Left lung (tissue), 10 donors: ENCODE data around the gene ETNK2. TPM values are rescaled to one million over a fixed set of nuclear protein-coding genes. Genes with fewer than 3 reads are reported as not detected.

Source experiments
- ATAC-seq: fragments of 200-7000 bp; cut with Tn5 transposase; one replicate; pipeline ENCODE4 v1.9.1; 2020; ENCODE audit warnings: moderate library complexity
- DNase-seq, 4 donors: peaks; one replicate each; pipeline ENCODE4 v3.0.0-alpha.2; 2013 to 2020
- H3K27ac ChIP-seq, 2 donors: fragments of 200-600 bp; sonication (generic) in 1 of 2; one replicate each; pipeline versions ENCODE4 v1.5.0 to v1.8.0; 2020 to 2021
- H3K27me3 ChIP-seq, 2 donors: fragments of 200-600 bp; sonication (generic) in 1 of 2; one replicate each; pipeline versions ENCODE4 v1.5.0 to v1.8.0; 2020 to 2021
- H3K36me3 ChIP-seq, 2 donors: fragments of 200-600 bp; sonication (generic) in 1 of 2; one replicate each; pipeline versions ENCODE4 v1.5.0 to v1.8.0; 2020 to 2021
- H3K4me1 ChIP-seq, 2 donors: fragments of 200-600 bp; one replicate each; pipeline ENCODE4 v1.8.0; 2021
- H3K4me3 ChIP-seq, 2 donors: fragments of 200-600 bp; sonication (generic) in 1 of 2; one replicate each; pipeline versions ENCODE4 v1.5.0 to v1.8.0; 2020 to 2021; ENCODE audit warnings: mild to moderate bottlenecking in 1 of 2
- H3K9me3 ChIP-seq, 2 donors: fragments of 200-600 bp; sonication (generic) in 1 of 2; one replicate each; pipeline versions ENCODE4 v1.5.0 to v1.8.0; 2020 to 2021
- CTCF ChIP-seq, 2 donors: fragments of 200-600 bp; sonication (generic) in 1 of 2; IDR thresholded peaks; one replicate each; pipeline versions ENCODE4 v1.5.0 to v1.8.0; 2021; ENCODE audit warnings: antibody characterized with exemption in 2 of 2
- intact Hi-C, 2 donors: fragments of 100-400 bp; cut with DNase I; formaldehyde crosslinking; loops; one replicate each; pipeline versions ENCODE4 v1.11.2 to v1.14.2; 2022
- polyA plus RNA-seq, 6 donors: library from polyadenylated mRNA; unstranded; fragments of 120-200 nt; gene quantifications; one replicate each; pipeline ENCODE4 v1.2.1, GENCODE V29; 2013; ENCODE audit not compliant: insufficient read length in 6 of 6
- total RNA-seq, 2 donors: library from RNA; stranded (reverse); fragmentation: NEBNext Ultra II Directional; extraction: Animal tissue kit (Norgen Biotek cat#: 25700); gene quantifications; one replicate each; pipeline ENCODE4 v1.2.1, GENCODE V29; 2021
- donor health status: DM: no; HTN: yes; CAD: no.
- donor health status: DM: no; HTN: no; CAD: no.

The ETNK2 gene
- total and polyA plus RNA-seq, 8 donors, result 2.6 to 13.2 (median 10.2) TPM

DNA sequence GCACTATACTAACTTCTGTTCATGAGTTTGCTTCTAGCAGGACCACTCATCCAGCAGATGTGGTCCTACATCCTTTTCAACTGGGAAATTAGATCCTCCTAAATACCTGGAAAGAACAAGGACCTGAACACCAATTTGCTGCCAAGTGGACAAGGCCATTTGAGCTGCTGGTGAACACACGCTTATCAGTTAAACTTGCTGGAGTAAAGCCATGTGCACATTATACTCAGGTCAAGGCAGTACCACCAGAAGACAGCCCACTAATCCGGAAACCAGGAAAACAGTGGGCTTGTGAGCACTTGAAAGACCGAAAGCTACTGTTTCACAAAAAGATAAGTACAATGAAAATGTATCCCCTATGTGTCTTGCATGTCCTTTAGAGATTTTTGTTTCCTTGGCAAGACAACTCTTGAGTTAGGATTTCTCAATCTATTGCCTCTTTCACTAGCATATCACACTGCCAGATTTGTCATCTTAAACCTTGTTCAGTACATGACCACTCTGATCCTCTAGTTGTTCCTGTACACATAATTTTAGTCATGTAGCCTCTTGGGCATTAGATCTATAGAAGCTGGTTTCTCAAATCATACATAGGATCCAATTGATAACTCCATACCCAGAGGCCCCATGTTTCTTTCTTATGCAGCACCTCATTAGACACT lies 18.8 kb upstream of the ETNK2 start:
- peaks cover 0 to 27% of the 10 kb centered on the region in 2 donors for H3K9me3 ChIP-seq
- no peak for TF ChIP-seq CTCF (IDR thresholded peaks at IDR 0.05)
- H3K4me3 ChIP-seq, result no peak overlapping the region
- H3K4me1 ChIP-seq, result no peaks in the 10 kb centered on the region
- no peaks in the 10 kb centered on the region for H3K27me3 ChIP-seq
- ATAC-seq, result no peak
- no peak overlapping the region for H3K27ac ChIP-seq
- intact Hi-C loops, result no loop called here
- no peaks in the 10 kb centered on the region for H3K36me3 ChIP-seq
- DNase-seq, result no peak

- intact Hi-C loops, result no loop called here
- no peak for ATAC-seq
- no peak for TF ChIP-seq CTCF (IDR thresholded peaks at IDR 0.05)
Measured at GRCh38 chr1:204169858-204170257, 18.0 kb upstream of the ETNK2 start.

GRCh38 chr1:204167730-204168129 lies 15.9 kb upstream of the ETNK2 start:
- TF ChIP-seq CTCF (IDR thresholded peaks at IDR 0.05), result no peak
- no peak overlapping the region for H3K27ac ChIP-seq
- DNase-seq (no peak), ATAC-seq (no peak)
- H3K36me3 ChIP-seq, result no peaks in the 10 kb centered on the region
- peaks cover 0 to 27% of the 10 kb centered on the region in 2 donors for H3K9me3 ChIP-seq
- no peaks in the 10 kb centered on the region for H3K27me3 ChIP-seq
- H3K4me3 ChIP-seq, result no peak overlapping the region
- intact Hi-C loops, result no loop called here
- H3K4me1 ChIP-seq, result peaks cover 0 to under 1% of the 10 kb centered on the region in 2 donors

More at GRCh38 chr1:204169858-204170257, 18.0 kb upstream of the ETNK2 start:
- no peaks in the 10 kb centered on the region for H3K36me3 ChIP-seq
- H3K4me3 ChIP-seq, result no peak overlapping the region
- H3K4me1 ChIP-seq, result no peaks in the 10 kb centered on the region
- no peaks in the 10 kb centered on the region for H3K27me3 ChIP-seq
- DNase-seq, result no peak
- no peak overlapping the region for H3K27ac ChIP-seq
- H3K9me3 ChIP-seq, result peaks cover 0 to 27% of the 10 kb centered on the region in 2 donors

DNA sequence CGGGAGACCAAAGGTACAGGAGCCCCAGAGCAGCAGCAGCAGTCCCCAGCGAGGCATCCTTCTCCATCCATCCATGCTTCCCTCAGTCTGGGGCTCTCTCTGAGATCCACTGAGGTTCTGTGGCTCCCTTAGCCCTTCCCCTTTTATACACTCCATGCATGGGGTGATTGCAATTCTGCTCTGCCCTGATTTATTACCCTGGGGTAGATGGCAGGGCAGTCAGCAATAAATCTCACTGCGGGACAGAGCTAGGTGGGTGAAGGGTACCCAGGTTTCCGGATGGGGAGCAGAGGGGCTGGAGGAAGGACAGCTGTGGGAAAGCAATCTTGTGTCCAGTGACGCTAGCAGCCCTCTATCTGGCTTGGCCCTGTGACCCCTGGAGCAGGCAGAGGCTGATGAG lies 14.4 kb upstream of the ETNK2 start, which contains the start of gene REN:
Gene REN, minus strand, starts transcription at position 119 of the 400 bp plus-strand sequence. Its CDS starts 44 bp downstream, at position 75.
- peaks cover 0 to 6% of the 10 kb centered on the region in 2 donors for H3K4me1 ChIP-seq
- peaks cover 0 to 27% of the 10 kb centered on the region in 2 donors for H3K9me3 ChIP-seq
- DNase-seq, result no peak
- intact Hi-C loops, result no loop called here
- H3K4me3 ChIP-seq, result no peak within 1 kb of the TSS
- H3K27ac ChIP-seq, result no peak within 1 kb of the TSS
- H3K27me3 ChIP-seq, result no peaks in the 10 kb centered on the region
- ATAC-seq, result no peak
- TF ChIP-seq CTCF (IDR thresholded peaks at IDR 0.05), result no peak
- H3K36me3 ChIP-seq, result no peaks in the 10 kb centered on the region

DNA sequence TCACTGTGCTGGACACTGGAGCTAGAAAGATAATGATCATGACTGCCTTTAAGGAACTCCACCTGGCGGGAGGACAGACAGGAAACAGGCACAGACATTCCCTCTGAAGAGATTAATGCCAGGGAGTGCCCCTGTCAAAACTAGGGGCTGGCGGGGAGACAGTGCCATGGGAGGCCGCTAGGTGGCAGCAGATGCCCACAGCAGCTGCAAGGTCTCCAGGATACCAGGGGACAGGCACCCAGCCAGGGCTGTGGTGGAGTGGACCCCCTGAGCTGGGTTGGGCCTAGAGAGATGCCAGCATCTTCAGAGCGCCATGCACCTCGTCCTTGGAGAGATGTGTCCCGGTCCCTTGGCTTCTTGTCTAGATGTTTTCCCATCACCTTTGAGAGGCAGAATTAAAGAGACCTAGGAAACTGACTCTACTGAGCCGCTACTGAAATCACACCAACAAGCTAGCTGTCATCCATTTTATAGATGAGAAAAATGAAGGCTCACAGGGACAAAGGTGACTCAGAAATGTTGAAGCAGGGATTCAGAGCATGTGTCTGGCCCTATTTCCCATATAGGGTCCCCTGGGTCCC lies 10.7 kb upstream of the ETNK2 start:
- peak; percentile 98 to 99 for TF ChIP-seq CTCF (IDR thresholded peaks at IDR 0.05)
- intact Hi-C loops, result loop anchor here in 1 of 2 donors (5.0 kb wide), 1 partner anchor 200 kb away; no protein-coding TSS in a partner anchor
- ATAC-seq, result peak; percentile 96

More for the DNA sequence above, 10.7 kb upstream of the ETNK2 start:
- no peaks in the 10 kb centered on the region for H3K9me3 ChIP-seq
- no peaks in the 10 kb centered on the region for H3K36me3 ChIP-seq
- no peak overlapping the region for H3K27ac ChIP-seq
- peaks cover 0 to 6% of the 10 kb centered on the region in 2 donors for H3K4me1 ChIP-seq
- DNase-seq, result peak; percentile 69 to 94 (median 82)
- no peaks in the 10 kb centered on the region for H3K27me3 ChIP-seq
- H3K4me3 ChIP-seq, result no peak overlapping the region
